Progenitor cell of endocrine pancreas (in vitro differentiated cells): ENCODE measurements around the gene KIAA0586. TPM values are rescaled to one million over a fixed set of nuclear protein-coding genes. Genes with fewer than 3 reads are reported as not detected.

Experiments
- DNase-seq: peaks from one replicate; pipeline ENCODE4 v3.0.0; 2021; ENCODE audit warnings: low spot score; ENCODE audit not compliant: unreplicated experiment
- H3K27ac Mint-ChIP-seq: 2 replicates; pipeline ENCODE4 v1.8.0; 2021; ENCODE audit warnings: mild to moderate bottlenecking, moderate library complexity, mixed read lengths
- H3K27me3 Mint-ChIP-seq: 2 replicates; pipeline ENCODE4 v1.8.0; 2021; ENCODE audit warnings: mixed read lengths
- H3K36me3 Mint-ChIP-seq: 2 replicates; pipeline ENCODE4 v1.8.0; 2022; ENCODE audit warnings: mixed read lengths; ENCODE audit not compliant: insufficient read depth
- H3K4me1 Mint-ChIP-seq: 2 replicates; pipeline ENCODE4 v1.8.0; 2021; ENCODE audit warnings: low read depth, mixed read lengths
- H3K4me3 Mint-ChIP-seq: 2 replicates; pipeline ENCODE4 v1.8.0; 2021; ENCODE audit warnings: low read depth, mild to moderate bottlenecking, moderate library complexity, mixed read lengths
- H3K9me3 Mint-ChIP-seq: 2 replicates; pipeline ENCODE4 v1.8.0; 2021; ENCODE audit warnings: low read depth, mixed read lengths
- total RNA-seq: library from RNA; stranded (reverse); gene quantifications from 2 replicates; pipeline ENCODE4 v1.2.1, GENCODE V29; 2021
- TF ChIP-seq, protein P1 (sequence below): fragments of 200-600 bp; sonication (generic); IDR thresholded peaks from one replicate; pipeline ENCODE4 v1.5.0; 2021; ENCODE audit warnings: antibody characterized with exemption, mild to moderate bottlenecking; ENCODE audit not compliant: unreplicated experiment

KIAA0586 gene
- total RNA-seq, 1 donor from 2014 or later: 17.7 TPM

DNA sequence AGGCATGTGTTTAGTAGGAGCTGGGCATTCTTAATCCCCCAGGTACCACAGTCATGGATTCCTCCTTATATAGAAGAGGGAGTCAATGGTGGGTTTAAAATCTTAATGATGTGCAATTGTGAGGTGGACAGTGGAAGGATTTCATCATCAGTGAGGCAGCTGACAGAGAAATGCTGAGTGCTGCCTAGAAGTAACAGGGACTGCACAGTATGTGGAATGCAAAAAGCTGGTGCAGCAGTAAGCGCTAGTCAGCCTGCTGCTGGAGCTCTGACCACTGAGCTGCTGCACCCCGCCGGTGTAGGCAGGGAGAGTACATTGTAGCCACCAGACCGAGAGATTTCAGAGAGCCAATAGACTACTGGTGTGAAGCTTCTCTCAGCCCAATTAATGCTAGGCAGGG is 129.7 kb downstream of the KIAA0586 start:
- no peaks in the 10 kb centered on the region for H3K9me3 Mint-ChIP-seq
- no peak for DNase-seq
- TF ChIP-seq, protein P1, sequence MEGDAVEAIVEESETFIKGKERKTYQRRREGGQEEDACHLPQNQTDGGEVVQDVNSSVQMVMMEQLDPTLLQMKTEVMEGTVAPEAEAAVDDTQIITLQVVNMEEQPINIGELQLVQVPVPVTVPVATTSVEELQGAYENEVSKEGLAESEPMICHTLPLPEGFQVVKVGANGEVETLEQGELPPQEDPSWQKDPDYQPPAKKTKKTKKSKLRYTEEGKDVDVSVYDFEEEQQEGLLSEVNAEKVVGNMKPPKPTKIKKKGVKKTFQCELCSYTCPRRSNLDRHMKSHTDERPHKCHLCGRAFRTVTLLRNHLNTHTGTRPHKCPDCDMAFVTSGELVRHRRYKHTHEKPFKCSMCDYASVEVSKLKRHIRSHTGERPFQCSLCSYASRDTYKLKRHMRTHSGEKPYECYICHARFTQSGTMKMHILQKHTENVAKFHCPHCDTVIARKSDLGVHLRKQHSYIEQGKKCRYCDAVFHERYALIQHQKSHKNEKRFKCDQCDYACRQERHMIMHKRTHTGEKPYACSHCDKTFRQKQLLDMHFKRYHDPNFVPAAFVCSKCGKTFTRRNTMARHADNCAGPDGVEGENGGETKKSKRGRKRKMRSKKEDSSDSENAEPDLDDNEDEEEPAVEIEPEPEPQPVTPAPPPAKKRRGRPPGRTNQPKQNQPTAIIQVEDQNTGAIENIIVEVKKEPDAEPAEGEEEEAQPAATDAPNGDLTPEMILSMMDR: no peak
- no peaks in the 10 kb centered on the region for H3K4me1 Mint-ChIP-seq
- no peaks in the 10 kb centered on the region for H3K36me3 Mint-ChIP-seq
- H3K27ac Mint-ChIP-seq: no peak overlapping the region
- no peak overlapping the region for H3K4me3 Mint-ChIP-seq
- no peaks in the 10 kb centered on the region for H3K27me3 Mint-ChIP-seq

DNA sequence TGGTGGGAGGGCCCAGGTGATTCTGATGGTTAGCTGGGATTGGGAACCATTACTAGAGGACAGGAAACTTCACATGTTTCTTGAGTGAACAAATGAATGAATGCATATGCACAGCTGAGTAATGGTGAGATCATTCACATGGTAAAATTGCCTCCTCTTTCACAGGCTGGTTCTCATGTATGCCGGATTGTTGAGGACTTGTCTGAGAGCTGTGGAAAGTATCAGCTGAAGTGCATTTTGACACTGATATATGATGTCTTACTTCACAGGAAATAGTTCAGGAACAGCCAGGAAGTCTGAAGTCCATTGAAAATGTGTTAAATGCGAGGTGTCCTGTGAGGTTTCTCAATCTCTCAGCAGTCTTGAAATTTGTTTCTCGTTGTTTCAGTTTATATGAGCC is 132.7 kb downstream of the KIAA0586 start:
- Mint-ChIP-seq H3K36me3 (no peaks in the 10 kb centered on the region), H3K4me1 (no peaks in the 10 kb centered on the region), H3K27me3 (no peaks in the 10 kb centered on the region), H3K9me3 (no peaks in the 10 kb centered on the region), H3K27ac (no peak overlapping the region), H3K4me3 (no peak overlapping the region)
- TF ChIP-seq, protein P1: no peak
- DNase-seq: no peak

DNA sequence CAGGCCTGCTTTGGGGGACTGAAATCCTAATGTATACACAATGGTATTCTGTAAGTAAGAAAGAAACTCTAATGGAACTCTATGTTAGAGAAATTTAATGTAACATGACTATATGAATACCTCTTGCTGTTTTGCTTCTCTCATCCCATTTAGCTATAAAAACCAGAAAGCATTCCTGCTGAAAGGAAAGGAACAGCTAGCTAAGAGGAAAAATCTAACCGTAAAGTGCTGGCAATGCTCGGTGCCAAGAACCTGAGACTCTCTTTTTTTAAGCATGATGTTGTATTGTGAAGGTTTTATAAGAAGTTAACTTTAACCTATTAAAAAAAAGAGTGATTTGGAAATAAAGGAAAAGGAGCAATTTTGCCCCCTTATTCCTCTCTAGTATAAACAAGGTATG is 134.6 kb downstream of the KIAA0586 start:
- H3K9me3 Mint-ChIP-seq: no peaks in the 10 kb centered on the region
- H3K27ac Mint-ChIP-seq: no peak overlapping the region
- peaks cover 5% of the 10 kb centered on the region for H3K4me1 Mint-ChIP-seq
- TF ChIP-seq, protein P1: no peak
- H3K4me3 Mint-ChIP-seq: no peak overlapping the region
- H3K36me3 Mint-ChIP-seq: no peaks in the 10 kb centered on the region
- H3K27me3 Mint-ChIP-seq: no peaks in the 10 kb centered on the region
- no peak for DNase-seq

DNA sequence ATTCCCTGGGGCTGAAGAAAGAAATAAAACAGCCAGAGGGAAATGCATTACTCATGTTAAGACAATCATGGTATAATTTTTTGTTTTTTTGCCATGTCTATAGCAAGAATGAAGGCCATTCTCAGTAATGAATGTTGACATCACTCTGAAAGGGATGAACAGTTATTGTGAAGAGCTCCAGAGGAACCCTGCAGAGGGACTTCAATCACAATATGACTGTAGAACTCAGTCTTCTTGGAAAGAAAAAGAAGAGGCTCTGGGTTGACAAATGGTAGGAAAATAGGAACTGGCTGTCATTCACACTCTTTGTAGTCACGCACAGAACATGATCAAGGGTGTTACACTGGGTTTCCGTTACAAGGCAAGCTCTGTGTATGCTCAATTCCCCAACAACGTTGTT is 136.5 kb downstream of the KIAA0586 start:
- Mint-ChIP-seq H3K27me3 (no peaks in the 10 kb centered on the region), H3K4me3 (no peak overlapping the region), H3K4me1 (peaks cover 5% of the 10 kb centered on the region), H3K36me3 (no peaks in the 10 kb centered on the region), H3K9me3 (no peaks in the 10 kb centered on the region), H3K27ac (no peak overlapping the region)
- TF ChIP-seq, protein P1: no peak
- no peak for DNase-seq

DNA sequence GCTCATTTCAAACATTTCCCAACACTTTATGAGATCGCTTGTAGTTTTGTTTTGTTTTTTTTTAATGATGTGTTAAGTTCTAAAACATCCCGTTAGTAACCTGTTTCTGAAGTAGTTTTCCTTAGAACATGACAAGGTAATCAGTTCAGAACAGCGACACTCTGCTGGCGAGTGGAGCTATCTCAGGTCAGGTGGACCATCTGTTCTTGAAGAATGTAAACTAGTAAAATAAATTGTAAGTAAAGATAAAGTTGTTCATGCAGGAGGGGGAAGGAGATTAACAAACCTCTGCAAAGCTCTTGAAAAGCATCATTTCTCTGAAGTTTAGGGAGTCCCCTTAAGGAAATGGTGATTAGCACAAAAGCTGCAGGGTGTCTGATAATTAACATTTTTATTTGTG is 138.3 kb downstream of the KIAA0586 start:
- H3K27me3 Mint-ChIP-seq: no peaks in the 10 kb centered on the region
- DNase-seq: no peak
- peaks cover 5% of the 10 kb centered on the region for H3K4me1 Mint-ChIP-seq
- no peak overlapping the region for H3K27ac Mint-ChIP-seq
- no peaks in the 10 kb centered on the region for H3K36me3 Mint-ChIP-seq
- H3K4me3 Mint-ChIP-seq: no peak overlapping the region
- H3K9me3 Mint-ChIP-seq: no peaks in the 10 kb centered on the region
- TF ChIP-seq, protein P1: no peak
